CD1c-positive myeloid dendritic cell (primary cell): ENCODE results near the gene UPP2.

ENCODE experiments used
- DNase-seq: peaks from one replicate; pipeline ENCODE4 v3.0.0-alpha.2; 2016; ENCODE audit errors: extremely low spot score

The UPP2 gene

GRCh38 chr2:158104903-158105302, 3.2 kb downstream of the UPP2 start:
- DNase-seq: no peak

- DNase-seq: no peak
Observed at GRCh38 chr2:158112992-158113391, 11.3 kb downstream of the UPP2 start.

GRCh38 chr2:158113741-158114295, 12.1 kb downstream of the UPP2 start:
- peak; percentile 7 for DNase-seq

DNA sequence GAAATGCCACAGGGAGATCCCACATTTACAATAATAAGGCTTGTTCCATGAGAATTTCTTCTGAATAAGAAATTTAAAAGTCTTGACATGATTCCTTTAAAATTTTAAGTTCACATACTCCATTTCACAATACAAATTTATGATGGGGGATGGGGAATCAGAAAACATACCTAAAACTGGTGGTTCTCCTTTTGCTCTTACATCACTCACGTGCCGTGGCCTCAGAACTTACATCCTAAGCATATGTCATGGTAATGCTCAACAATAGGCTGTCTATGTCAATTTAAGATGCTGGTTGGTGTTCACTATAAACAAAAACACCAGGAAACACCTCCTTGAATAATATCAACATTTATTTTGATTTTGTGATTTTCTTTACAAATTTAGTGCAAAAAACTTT, 12.8 kb downstream of the UPP2 start:
- no peak for DNase-seq

DNA sequence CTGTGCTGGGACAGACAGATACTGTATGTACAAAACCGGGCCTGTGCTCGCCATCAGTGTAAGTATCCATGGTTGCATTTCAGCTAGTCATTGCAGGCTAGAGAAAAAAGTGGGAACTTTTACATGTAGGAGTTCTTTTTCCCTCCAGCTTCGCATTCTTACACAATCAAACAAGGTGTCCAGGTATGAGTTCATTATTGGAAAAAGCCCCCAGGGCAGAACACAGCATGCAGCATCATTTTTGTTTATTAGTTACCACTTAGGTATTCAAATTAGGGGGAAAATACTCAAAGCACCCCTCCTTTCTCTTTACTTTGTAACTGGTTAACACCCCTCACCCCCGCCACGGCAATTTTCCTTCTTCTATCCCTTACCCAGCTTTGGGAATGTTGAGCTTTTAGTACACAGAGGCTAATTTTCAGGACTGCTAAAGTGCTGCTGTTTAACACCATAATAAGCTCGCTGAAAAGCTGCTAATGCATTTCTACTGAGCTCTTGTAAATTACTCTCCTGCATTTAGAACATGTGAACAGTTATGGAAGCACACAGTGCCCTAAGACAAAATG, 13.6 kb downstream of the UPP2 start:
- no peak for DNase-seq

DNA sequence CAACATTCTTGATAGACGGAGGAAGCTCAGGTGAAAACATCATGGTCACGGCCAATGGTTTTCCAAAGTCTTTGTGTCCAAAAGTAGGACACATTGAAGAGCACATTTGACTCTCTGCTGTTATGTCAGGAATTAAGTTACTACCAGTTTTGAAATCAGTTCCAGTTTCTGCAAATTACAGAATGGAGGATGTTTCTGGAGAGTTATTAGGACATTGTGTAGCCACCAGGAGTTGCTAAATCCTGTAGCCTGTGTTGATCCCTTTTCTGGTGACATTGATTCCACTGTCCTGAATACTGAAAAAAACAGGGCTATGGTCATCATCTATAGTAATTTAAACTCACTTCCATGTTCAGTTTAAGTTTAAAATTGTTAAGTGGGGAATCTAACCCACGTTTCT, 15.3 kb downstream of the UPP2 start:
- no peak for DNase-seq

DNA sequence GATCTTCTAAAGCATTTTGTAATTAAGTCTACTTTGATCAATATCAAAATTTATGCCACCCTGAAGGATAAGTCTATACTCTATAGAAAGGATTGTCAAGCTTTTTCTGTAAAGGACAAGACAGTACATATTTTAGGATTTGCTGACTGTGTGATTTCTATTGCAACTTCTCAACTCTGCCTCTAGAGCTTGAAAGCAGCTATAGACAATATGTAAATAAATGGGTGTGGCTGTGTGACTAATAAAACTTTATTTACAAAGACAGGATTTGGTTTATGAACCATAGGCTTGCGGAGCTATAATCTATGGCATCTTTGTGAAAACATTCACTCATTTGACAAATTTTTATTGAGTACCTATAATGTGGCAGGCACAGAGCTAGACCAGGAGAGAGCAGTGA, 18.4 kb downstream of the UPP2 start:
- no peak for DNase-seq

DNA sequence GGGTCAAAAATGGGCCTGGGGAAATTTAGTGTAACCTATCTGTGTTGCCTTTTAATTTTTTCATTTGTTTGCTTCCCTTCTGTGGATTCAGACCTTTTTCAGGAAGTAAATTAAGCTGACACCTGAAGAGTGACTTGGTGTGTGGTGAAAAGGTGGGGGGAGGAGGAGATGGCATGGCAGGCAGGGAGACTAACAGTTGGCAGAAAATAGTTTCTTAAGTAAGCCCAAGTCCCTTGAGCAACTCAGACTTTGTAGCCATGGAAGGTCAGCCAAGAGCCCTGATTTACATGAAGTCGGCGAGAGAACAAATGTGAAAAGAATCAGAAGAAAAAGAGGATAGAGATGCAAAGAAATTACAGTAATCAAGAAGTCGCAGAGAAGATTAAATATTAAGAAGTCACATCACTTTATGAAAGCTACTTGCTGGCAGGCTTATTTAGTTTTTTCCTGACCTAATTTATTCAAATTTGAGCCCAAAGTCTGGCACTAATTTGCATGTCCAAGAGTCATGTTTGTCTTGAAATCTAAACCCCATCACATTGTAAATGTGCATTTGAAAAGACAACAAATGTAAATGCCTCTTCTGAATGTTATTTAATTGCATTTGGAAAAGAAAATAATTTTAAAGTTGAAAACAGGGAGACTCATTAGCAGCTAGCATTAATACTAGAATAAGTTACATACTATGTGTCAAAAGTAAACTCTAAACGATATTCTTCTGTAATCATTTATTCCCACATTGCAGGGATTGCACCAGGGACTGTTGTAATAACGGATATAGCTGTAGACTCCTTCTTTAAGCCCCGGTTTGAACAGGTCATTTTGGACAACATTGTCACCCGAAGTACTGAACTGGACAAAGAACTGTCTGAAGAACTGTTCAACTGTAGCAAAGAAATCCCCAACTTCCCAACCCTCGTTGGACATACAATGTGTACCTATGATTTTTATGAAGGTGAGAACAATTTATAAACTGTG, 19.3 kb downstream of the UPP2 start:
- no peak for DNase-seq

DNA sequence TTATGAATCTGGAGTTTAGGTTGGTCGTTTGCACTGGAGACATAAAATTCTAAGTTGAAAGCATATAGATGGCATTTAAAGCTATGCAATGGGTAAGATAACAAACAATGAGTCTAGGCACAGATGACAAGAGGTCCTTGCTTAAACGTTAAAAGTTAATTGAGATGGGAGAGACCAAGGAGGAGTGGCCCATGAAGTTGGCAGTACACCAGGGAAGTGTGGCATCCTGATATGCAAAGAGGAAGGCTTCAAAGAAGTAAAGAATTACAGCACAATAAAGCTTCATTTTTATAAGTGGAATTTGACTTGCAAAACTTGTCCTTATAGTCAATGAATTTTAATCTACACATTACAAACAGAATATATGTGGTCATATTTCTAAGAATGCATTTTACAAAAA, 23.2 kb downstream of the UPP2 start:
- no peak for DNase-seq

DNA sequence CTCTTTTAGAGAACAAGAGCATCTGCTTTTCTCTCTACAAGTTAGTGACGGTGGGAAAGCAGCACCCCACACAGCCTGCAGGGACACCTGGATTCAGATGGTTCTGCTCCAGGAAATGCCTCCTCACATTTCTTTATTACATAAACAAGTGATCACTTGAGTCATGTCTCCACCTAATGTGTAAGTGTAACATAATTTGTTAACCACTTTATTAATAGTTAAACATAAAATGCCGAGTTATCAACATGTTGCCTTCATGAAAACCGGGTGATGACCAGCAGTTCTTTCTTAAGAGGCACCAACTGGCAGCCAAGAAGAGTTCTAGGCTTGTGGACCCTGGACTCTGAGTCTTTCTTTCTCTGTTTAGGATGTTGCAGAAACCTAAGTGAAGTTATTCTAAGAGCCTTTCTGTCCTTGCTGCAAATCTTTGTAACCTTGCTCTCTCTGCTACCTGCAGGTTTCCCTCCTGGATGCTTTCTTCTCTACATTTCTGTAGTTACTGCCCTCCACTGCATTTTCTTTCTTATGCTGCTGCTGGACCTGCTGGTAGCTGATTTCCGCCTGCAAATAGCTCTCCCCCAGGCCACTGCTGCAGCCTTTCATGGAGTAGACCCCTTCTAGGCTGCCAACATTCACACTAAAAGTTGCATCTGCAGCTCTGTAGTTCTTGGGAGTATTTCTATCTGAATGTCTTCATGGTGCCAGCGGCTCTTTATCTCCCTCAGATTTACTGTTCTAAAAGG, 24.3 kb downstream of the UPP2 start:
- DNase-seq: no peak

DNA sequence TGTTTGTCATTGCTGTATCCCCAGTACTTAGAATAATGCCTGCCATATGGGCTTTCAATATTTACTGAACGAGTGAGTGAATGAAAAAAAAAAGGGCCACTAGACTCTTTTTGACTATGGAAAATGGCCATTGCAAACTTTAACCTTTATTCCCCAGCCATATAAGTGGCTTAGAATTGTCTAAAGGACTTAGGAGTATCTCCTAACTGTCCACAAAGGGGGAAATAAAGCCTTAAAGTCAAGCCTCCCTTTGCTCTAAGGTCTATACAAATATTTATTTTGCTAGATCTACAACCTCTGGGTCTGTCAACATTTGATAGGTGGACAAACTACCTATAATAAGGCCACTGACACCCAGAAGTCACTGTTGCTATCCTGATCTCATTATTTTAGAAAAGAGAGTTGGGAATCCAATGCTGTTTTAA, 25.7 kb downstream of the UPP2 start:
- DNase-seq: no peak

GRCh38 chr2:158128168-158128973, 26.7 kb downstream of the UPP2 start:
- DNase-seq: no peak

- DNase-seq: no peak
Observed at GRCh38 chr2:158129037-158129436, 27.4 kb downstream of the UPP2 start.

- no peak for DNase-seq
Observed at GRCh38 chr2:158130832-158131473, 29.3 kb downstream of the UPP2 start.

DNA sequence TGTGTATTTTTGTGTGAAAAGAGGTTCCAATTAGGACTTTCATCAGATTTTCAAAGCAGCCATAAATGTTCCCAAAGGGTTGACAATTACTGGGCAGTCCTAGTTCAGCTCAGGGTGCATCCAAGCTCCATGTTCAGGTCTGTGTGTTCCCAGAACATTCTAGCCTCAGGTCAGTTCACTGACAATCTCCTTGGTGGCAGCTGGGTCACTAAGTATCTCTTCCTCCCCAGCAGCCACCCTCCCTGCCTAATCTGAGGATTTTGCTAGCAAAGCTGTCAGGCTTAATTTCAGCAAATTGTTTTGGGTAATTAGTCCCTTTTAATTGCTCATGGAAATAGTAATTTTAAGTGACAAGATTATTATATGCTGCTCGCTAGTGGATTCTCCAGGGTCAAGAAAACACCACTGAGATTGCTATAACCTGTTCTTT, 29.8 kb downstream of the UPP2 start:
- no peak for DNase-seq

DNA sequence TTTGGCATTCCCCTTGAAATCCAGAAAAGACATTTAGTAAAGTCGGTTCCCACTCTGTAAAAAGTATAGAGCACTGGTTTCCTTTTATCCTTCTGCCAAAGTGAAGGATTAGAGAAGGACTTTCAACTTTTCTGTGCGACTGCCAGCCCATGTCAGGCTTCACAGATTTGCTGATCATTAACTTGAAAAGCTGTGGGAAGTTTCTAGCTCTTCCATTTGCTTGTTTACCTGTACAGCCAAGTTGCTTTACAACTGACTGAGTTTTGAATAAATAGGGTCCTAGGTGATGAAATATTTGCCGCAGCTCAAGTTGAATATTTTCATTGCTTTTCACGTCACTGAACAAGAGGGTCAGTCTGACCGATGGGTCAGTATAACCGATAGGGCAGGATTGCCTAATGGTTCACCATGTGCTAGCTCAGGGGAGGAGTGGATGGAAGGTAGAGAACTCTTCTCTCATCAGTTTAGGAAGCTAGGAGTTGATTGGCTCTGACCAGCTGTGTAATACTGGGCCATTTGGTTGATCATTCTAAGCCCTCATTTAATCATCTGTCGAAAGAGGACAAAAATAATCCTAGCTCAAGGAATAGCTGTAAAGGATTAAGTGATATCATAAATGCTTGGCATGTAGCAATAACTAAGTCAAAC, 30.4 kb downstream of the UPP2 start:
- no peak for DNase-seq

- no peak for DNase-seq
Observed at GRCh38 chr2:158134055-158134454, 32.4 kb downstream of the UPP2 start.

DNA sequence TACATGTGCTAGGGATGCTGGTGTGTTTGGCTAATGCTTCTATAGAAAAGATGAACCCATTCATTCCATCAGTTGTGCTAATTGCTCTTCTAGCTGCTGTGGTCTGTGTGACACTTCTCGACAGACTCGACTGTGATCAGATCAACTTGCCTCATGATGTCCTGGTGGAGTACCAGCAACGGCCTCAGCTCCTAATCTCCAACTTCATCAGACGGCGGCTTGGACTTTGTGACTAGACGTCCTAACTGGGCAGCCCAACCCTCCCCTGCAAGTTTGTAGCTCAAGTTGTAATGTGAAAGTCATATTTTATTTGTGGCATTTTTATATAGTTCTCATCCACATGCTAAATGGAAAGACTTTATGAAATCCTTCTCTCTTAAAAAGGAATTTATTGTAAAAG, 33.0 kb downstream of the UPP2 start:
- DNase-seq: no peak

GRCh38 chr2:158135096-158135495, 33.4 kb downstream of the UPP2 start:
- DNase-seq: no peak

DNA sequence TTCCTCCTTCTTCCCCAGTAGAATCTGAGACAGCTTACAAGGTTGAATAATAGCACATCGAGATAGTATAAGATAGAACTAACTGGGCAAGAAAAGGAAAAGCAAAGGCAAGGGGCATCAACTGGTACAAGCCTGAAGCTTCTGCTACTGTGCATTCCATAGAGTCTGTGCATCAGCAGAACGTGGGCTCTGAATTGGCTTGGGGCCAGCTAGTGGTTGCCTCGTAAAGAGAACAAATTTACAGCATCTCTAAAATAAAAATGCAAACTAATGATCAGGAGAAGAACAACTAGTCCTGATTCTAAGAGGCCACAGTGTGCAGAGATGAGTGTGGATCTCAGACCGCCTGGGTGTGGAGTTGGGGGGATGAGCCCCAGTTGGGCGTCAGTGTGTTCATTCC, 36.6 kb downstream of the UPP2 start:
- no peak for DNase-seq
